GM12878 (cell line): ENCODE data around the gene TFDP1. TPM values are rescaled to one million over a fixed set of nuclear protein-coding genes. Genes with fewer than 3 reads are reported as not detected.

Source experiments
- EZH2 ChIP-seq: IDR thresholded peaks from 2 replicates; pipeline ENCODE4 v1.6.1; 2012; ENCODE audit warnings: low read depth, mild to moderate bottlenecking, control low read depth, inconsistent platforms, low read length, borderline replicate concordance; ENCODE audit not compliant: control insufficient read depth
- MTA3 ChIP-seq: IDR thresholded peaks from 2 replicates; pipeline ENCODE4 v1.6.1; 2012; ENCODE audit warnings: low read length, inconsistent platforms, borderline replicate concordance
- NKRF ChIP-seq: fragments of 450-650 bp; conservative IDR thresholded peaks from 2 replicates; pipeline ENCODE4 v1.6.1; 2017; ENCODE audit warnings: mild to moderate bottlenecking, moderate library complexity
- SREBF2 ChIP-seq: IDR thresholded peaks from 2 replicates; pipeline ENCODE4 v1.6.1; 2012; ENCODE audit warnings: mild to moderate bottlenecking, low read length
- ZNF274 ChIP-seq: IDR thresholded peaks from one replicate; pipeline ENCODE4 v1.8.0; 2011; ENCODE audit not compliant: insufficient read length, insufficient read depth
- ZNF687 ChIP-seq: fragments of 450-650 bp; IDR thresholded peaks from 2 replicates; pipeline ENCODE4 v1.6.1; 2017; ENCODE audit warnings: mild to moderate bottlenecking, moderate library complexity
- polyA plus RNA-seq, 11 experiments: library from polyadenylated mRNA; depleted of rRNA in 4 of 11; unstranded in 6 of 11; stranded (reverse) in 5 of 11; fragments of >200 nt; fragmentation: Nextera tagmentation in 4 of 11; fragmentation: Illumina TruSeq in 1 of 11; extraction: Ambion mirVana in 4 of 11; extraction: Trizol in 1 of 11; gene quantifications; 1 replicate in 1 of 11; 2 replicates in 10 of 11; pipeline versions ENCODE4 v1.2.1 to v1.2.3, GENCODE V29; 2011 to 2016; ENCODE audit warnings: inconsistent platforms in 2 of 11, missing spikeins in 2 of 11, low read depth in 1 of 11
- total RNA-seq, 4 experiments: library from RNA; depleted of rRNA in 3 of 4; stranded (reverse); fragments of >200 nt in 3 of 4; fragmentation: Illumina TruSeq in 1 of 4; extraction: Trizol in 1 of 4; gene quantifications; 2 replicates each; pipeline versions ENCODE4 v1.2.1 to v1.2.3, GENCODE V29; 2013 to 2021

The TFDP1 gene
- total and polyA plus RNA-seq, 10 of the 15 experiments (the other 5 are each of a cell fraction or from before 2014, with no cell fraction given): 37.7 to 254 (median 119) TPM

GRCh38 chr13:113651511-113652403 lies 67.2 kb downstream of the TFDP1 start (continued):
- TF ChIP-seq NKRF (no peak), ZNF274 (no peak), MTA3 (no peak), EZH2 (no peak), ZNF687 (no peak), SREBF2 (no peak)
